Liver (tissue), 9 donors: ENCODE results near the gene KATNAL1. TPM values are rescaled to one million over a fixed set of nuclear protein-coding genes. Genes with fewer than 3 reads are reported as not detected.

Experiments used
- DNase-seq: peaks from one replicate; pipeline ENCODE4 v3.0.0-alpha.2; 2017; ENCODE audit warnings: low spot score
- H3K27ac ChIP-seq, 2 donors: one replicate each; pipeline ENCODE4 v1.7.0; 2013; ENCODE audit warnings: inconsistent platforms in 2 of 2, low read length in 2 of 2, control low read depth in 1 of 2, low read depth in 1 of 2, mild to moderate bottlenecking in 1 of 2
- H3K27me3 ChIP-seq, 4 donors: one replicate each; pipeline versions ENCODE4 v1.6.1 to v1.7.0; 2013; ENCODE audit warnings: low read length in 3 of 4, inconsistent platforms in 1 of 4, mild to moderate bottlenecking in 1 of 4, moderate library complexity in 1 of 4; ENCODE audit not compliant: control insufficient read depth in 4 of 4, insufficient read depth in 4 of 4
- H3K36me3 ChIP-seq, 4 donors: one replicate each; pipeline versions ENCODE4 v1.6.1 to v1.7.0; 2013; ENCODE audit warnings: low read length in 3 of 4, mild to moderate bottlenecking in 3 of 4, low read depth in 1 of 4, moderate library complexity in 1 of 4; ENCODE audit not compliant: control insufficient read depth in 4 of 4, insufficient read depth in 3 of 4
- H3K4me1 ChIP-seq, 4 donors: one replicate each; pipeline versions ENCODE4 v1.6.1 to v1.7.0; 2013; ENCODE audit warnings: low read length in 3 of 4, mild to moderate bottlenecking in 3 of 4, moderate library complexity in 1 of 4; ENCODE audit not compliant: control insufficient read depth in 4 of 4, insufficient read depth in 4 of 4
- H3K4me3 ChIP-seq, 3 donors: one replicate each; pipeline versions ENCODE4 v1.6.1 to v1.7.0; 2013; ENCODE audit warnings: low read length in 3 of 3, control low read depth in 1 of 3, low read depth in 1 of 3, mild to moderate bottlenecking in 1 of 3
- H3K9ac ChIP-seq, 2 donors: one replicate each; pipeline ENCODE4 v1.7.0; 2013; ENCODE audit warnings: low read length in 2 of 2, mild to moderate bottlenecking in 2 of 2, moderate library complexity in 2 of 2, control low read depth in 1 of 2, low read depth in 1 of 2
- H3K9me3 ChIP-seq, 4 donors: one replicate each; pipeline versions ENCODE4 v1.6.1 to v1.7.0; 2013; ENCODE audit warnings: low read length in 3 of 4; ENCODE audit not compliant: control insufficient read depth in 4 of 4
- ATF3 ChIP-seq: IDR thresholded peaks from 2 replicates; pipeline ENCODE4 v1.6.1; 2016; ENCODE audit warnings: antibody characterized with exemption
- CTCF ChIP-seq: fragments of 150-350 bp; IDR thresholded peaks from 2 replicates; pipeline ENCODE4 v1.5.1; 2017; ENCODE audit warnings: improper control_type of control experiment, low read depth, low read length; ENCODE audit not compliant: missing input control
- EGR1 ChIP-seq, 2 donors: IDR thresholded peaks; 2 replicates each; pipeline ENCODE4 v1.6.1; 2016 to 2018; ENCODE audit warnings: antibody characterized with exemption in 2 of 2, low read depth in 2 of 2
- GABPA ChIP-seq, 2 donors: IDR thresholded peaks in 1 of 2; conservative IDR thresholded peaks in 1 of 2; 2 replicates each; pipeline ENCODE4 v1.6.1; 2016; ENCODE audit warnings: antibody characterized with exemption in 2 of 2, mild to moderate bottlenecking in 1 of 2, moderate library complexity in 1 of 2
- HNF4G ChIP-seq: IDR thresholded peaks from 2 replicates; pipeline ENCODE4 v1.6.1; 2016; ENCODE audit warnings: antibody characterized with exemption
- JUND ChIP-seq, 2 donors: IDR thresholded peaks; 2 replicates each; pipeline ENCODE4 v1.6.1; 2016; ENCODE audit warnings: antibody characterized with exemption in 2 of 2
- MAX ChIP-seq: IDR thresholded peaks from 2 replicates; pipeline ENCODE4 v1.6.1; 2016; ENCODE audit warnings: antibody characterized with exemption
- NR2F2 ChIP-seq: IDR thresholded peaks from 2 replicates; pipeline ENCODE4 v1.6.1; 2016; ENCODE audit warnings: antibody characterized with exemption
- RAD21 ChIP-seq, 2 donors: IDR thresholded peaks; 2 replicates each; pipeline ENCODE4 v1.6.1; 2016; ENCODE audit warnings: antibody characterized with exemption in 2 of 2, mild to moderate bottlenecking in 2 of 2
- RXRA ChIP-seq, 2 donors: IDR thresholded peaks; 2 replicates each; pipeline ENCODE4 v1.6.1; 2017 to 2018; ENCODE audit warnings: antibody characterized with exemption in 2 of 2, mild to moderate bottlenecking in 1 of 2
- SP1 ChIP-seq: IDR thresholded peaks from 2 replicates; pipeline ENCODE4 v1.6.1; 2018; ENCODE audit warnings: antibody characterized with exemption, mild to moderate bottlenecking
- TAF1 ChIP-seq: conservative IDR thresholded peaks from 2 replicates; pipeline ENCODE4 v1.6.1; 2016; ENCODE audit warnings: antibody characterized with exemption, mild to moderate bottlenecking
- YY1 ChIP-seq: IDR thresholded peaks from 2 replicates; pipeline ENCODE4 v1.6.1; 2016; ENCODE audit warnings: antibody characterized with exemption, mild to moderate bottlenecking
- ZBTB33 ChIP-seq: IDR thresholded peaks from 2 replicates; pipeline ENCODE4 v1.6.1; 2016; ENCODE audit warnings: antibody characterized with exemption
- WGBS: extraction: QIAGEN DNeasy Blood & Tissue Kit; methylation state at CpG from one replicate; pipeline ENCODE4 v1.1.7; 2013; 5-methylcytosine and 5-hydroxymethylcytosine counted together
- polyA plus RNA-seq, 2 donors: library from polyadenylated mRNA; stranded (reverse) in 1 of 2; unstranded in 1 of 2; fragments of 200-250 nt in 1 of 2; fragments of >200 nt in 1 of 2; fragmentation: Nextera tagmentation in 1 of 2; extraction: Ambion mirVana in 1 of 2; gene quantifications; one replicate each; pipeline versions ENCODE4 v1.2.1 to v1.2.3, GENCODE V29; 2013 to 2015
- total RNA-seq, 2 donors: library from RNA; depleted of rRNA; stranded (reverse); fragments of >200 nt; gene quantifications; one replicate each; pipeline ENCODE4 v1.2.3, GENCODE V29; 2014
- donor health status: healthy.
- donor health status: healthy.
- donor health status: healthy.
- donor health status: healthy.
- donor health status: healthy.

Gene KATNAL1
- total and polyA plus RNA-seq, 4 donors = 2.7 to 12.8 (median 6.0) TPM

- no peaks in the 10 kb centered on the region for H3K27me3 ChIP-seq
- TF ChIP-seq YY1 = no peak
- TF ChIP-seq CTCF = no peak
- TF ChIP-seq RXRA (IDR thresholded peaks at IDR 0.05) = no peak
- TF ChIP-seq HNF4G = no peak
- TF ChIP-seq NR2F2 = no peak
- no peak for TF ChIP-seq SP1
- TF ChIP-seq RAD21 (IDR thresholded peaks at IDR 0.05) = no peak
- no peak for TF ChIP-seq TAF1
- no peak for TF ChIP-seq ATF3
- no peak for TF ChIP-seq JUND (IDR thresholded peaks at IDR 0.05)
- no peak for TF ChIP-seq EGR1 (IDR thresholded peaks at IDR 0.05; ENCODE audit: low read depth in 2 of 2)
- TF ChIP-seq ZBTB33 = no peak
- WGBS = 97% methylated on average over 5 of the region's 5 CpGs
Measured at GRCh38 chr13:30301827-30302226, 5.5 kb downstream of the KATNAL1 start.

GRCh38 chr13:30300596-30300995 lies 6.8 kb downstream of the KATNAL1 start:
- no peak for TF ChIP-seq EGR1 (IDR thresholded peaks at IDR 0.05; ENCODE audit: low read depth in 2 of 2)
- no peak for TF ChIP-seq YY1
- no peak for TF ChIP-seq NR2F2
- TF ChIP-seq ZBTB33 = no peak
- no peak for TF ChIP-seq GABPA (IDR thresholded peaks at IDR 0.05 in 1 of 2, conservative IDR thresholded peaks at IDR 0.05 in 1 of 2)
- TF ChIP-seq SP1 = no peak
- TF ChIP-seq MAX = no peak
- TF ChIP-seq ATF3 = no peak
- TF ChIP-seq CTCF = no peak
- 94% methylated on average over 1 of the region's 1 CpG for WGBS
- Histone ChIP-seq H3K27me3 (no peaks in the 10 kb centered on the region), H3K27ac (no peak overlapping the region), H3K9ac (no peak overlapping the region), H3K9me3 (no peaks in the 10 kb centered on the region), H3K4me1 (no peaks in the 10 kb centered on the region), H3K36me3 (no peaks in the 10 kb centered on the region), H3K4me3 (no peak overlapping the region)
- DNase-seq = no peak

More at GRCh38 chr13:30301827-30302226, 5.5 kb downstream of the KATNAL1 start:
- Histone ChIP-seq H3K4me3 (no peak overlapping the region), H3K27ac (no peak overlapping the region), H3K9ac (no peak overlapping the region), H3K36me3 (no peaks in the 10 kb centered on the region), H3K4me1 (peaks cover 0 to 6% (median 6%) of the 10 kb centered on the region in 4 donors), H3K9me3 (no peaks in the 10 kb centered on the region)
- no peak for DNase-seq
